Left colon (tissue), 2 donors: Measurements from ENCODE around the gene CEP112. TPM values are rescaled to one million over a fixed set of nuclear protein-coding genes. Genes with fewer than 3 reads are reported as not detected.

ENCODE experiments used
- ATAC-seq: fragments of 200-7000 bp; cut with Tn5 transposase; one replicate; pipeline ENCODE4 v1.9.1; 2020; ENCODE audit warnings: mild to moderate bottlenecking, moderate library complexity
- DNase-seq, 2 donors: peaks; one replicate each; pipeline ENCODE4 v3.0.0-alpha.2; 2020
- intact Hi-C, 2 donors: fragments of 100-400 bp; cut with DNase I in 1 of 2; cut with micrococcal nuclease in 1 of 2; formaldehyde crosslinking; loops; one replicate each; pipeline versions ENCODE4 v1.11.2 to v1.14.0; 2022; cut with DNase I, micrococcal nuclease
- total RNA-seq, 2 donors: library from RNA; stranded (reverse); fragmentation: NEBNext Ultra II Directional; extraction: Animal tissue kit (Norgen Biotek cat#: 25700); gene quantifications; one replicate each; pipeline ENCODE4 v1.2.1, GENCODE V29; 2021
- donor health status: DM: no; HTN: no; CAD: no.
- donor health status: DM: yes; HTN: yes; CAD: no.

Gene CEP112
- total RNA-seq, 2 donors from 2014 or later: 4.5 to 8.1 TPM

GRCh38 chr17:65917560-65917959, 274.4 kb downstream of the CEP112 start:
- DNase-seq: no peak
- no peak for ATAC-seq
- intact Hi-C loops: no loop called here

- ATAC-seq (no peak), DNase-seq (no peak)
- intact Hi-C loops: no loop called here
Measured at GRCh38 chr17:65916425-65916824, 275.5 kb downstream of the CEP112 start.

GRCh38 chr17:65914784-65915342, 277.1 kb downstream of the CEP112 start:
- DNase-seq (no peak), ATAC-seq (no peak)
- intact Hi-C loops: no loop called here

DNA sequence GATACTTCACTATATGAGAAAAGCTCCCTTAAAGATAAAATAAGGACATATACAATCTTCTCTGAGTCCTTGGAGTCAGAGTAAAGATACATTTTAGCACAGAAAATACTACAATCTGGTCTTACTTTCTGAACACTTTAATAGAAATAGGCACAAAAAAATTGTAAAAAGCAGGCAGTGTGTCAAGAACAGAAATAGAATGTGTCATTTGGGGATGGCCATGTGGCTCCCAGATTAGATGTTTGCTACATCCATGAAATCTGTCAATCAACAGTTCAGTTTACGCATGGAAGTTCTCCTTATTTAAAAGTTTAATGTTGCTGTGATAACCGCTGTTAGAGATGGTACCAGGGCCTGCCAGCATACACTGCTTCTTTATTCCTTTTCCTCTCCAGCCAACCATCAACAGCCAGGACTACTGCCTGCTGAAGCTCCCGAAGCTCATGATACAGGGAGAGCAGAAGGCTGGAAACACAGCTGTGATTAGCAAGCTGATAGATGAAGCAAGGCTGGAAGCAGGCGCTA, 278.5 kb downstream of the CEP112 start:
- ATAC-seq: no peak

DNA sequence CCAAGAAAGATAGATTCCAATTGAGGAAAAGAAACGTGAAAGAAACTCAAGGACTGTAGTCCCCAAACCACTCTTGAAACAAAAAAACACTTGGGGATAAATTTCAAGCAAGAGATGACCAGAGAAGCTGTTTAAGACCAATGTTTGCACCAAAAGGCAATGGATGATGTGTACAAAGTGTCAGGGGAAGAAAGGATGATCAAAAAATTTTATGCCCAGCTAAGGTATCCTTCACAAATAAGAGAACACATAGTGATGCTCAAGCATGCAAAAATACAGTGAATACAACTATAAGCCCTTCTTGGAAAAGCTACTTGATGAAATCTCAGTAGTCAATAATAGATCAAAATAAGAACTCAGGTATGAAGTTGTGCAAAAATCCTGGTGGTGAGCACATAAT, 281.1 kb downstream of the CEP112 start:
- intact Hi-C loops: no loop called here
- no peak for DNase-seq
- no peak for ATAC-seq

More for the DNA sequence above, 278.5 kb downstream of the CEP112 start:
- intact Hi-C loops: no loop called here
- DNase-seq: no peak

GRCh38 chr17:65902831-65903522, 289.0 kb downstream of the CEP112 start:
- intact Hi-C loops: no loop called here
- ATAC-seq: no peak
- DNase-seq: no peak

DNA sequence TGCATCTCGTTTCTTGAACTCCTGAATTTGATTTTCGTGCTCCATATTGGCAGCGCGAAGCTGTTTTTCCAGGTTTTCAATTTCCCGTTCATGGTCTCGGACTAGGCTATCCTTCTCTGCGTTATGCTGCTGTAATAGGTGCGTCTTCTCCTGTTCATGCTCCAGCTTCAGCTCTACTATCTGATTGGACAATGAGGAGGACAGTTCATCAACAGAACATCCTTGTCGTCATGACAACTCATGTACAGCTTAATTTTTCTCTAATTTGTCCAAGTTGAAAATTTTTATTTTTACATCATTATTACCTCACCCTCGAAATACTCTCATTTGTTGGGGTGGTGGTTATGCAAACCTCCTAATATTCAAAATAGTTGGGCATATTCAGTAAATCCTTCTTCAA, 289.8 kb downstream of the CEP112 start:
- ATAC-seq (no peak), DNase-seq (no peak)
- intact Hi-C loops: no loop called here

- intact Hi-C loops: no loop called here
- ATAC-seq (no peak), DNase-seq (no peak)
Measured at GRCh38 chr17:65901394-65901793, 290.5 kb downstream of the CEP112 start.

DNA sequence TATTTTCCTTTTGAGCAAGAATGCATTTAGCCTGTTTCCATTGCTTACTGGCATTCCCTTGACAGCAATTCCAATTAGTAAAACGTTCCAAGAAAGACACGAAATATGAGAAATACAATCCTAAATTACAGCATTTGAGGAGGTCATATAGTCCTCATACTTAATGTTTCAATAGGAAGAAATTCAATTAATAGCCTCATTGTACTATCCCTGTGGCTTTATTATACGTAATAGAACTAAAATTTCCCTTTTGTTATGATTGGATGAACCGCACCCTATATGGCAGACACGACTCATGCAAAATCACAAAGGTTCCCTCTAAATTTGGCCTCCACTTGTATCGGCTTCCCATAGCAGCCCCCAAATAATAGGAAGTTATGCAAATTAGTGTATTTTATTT, 291.7 kb downstream of the CEP112 start:
- intact Hi-C loops: no loop called here
- no peak for DNase-seq
- ATAC-seq: no peak

- ATAC-seq (no peak), DNase-seq (no peak)
- intact Hi-C loops: no loop called here
Measured at GRCh38 chr17:65898651-65899050, 293.3 kb downstream of the CEP112 start.

GRCh38 chr17:65896889-65897288, 295.0 kb downstream of the CEP112 start:
- no peak for DNase-seq

DNA sequence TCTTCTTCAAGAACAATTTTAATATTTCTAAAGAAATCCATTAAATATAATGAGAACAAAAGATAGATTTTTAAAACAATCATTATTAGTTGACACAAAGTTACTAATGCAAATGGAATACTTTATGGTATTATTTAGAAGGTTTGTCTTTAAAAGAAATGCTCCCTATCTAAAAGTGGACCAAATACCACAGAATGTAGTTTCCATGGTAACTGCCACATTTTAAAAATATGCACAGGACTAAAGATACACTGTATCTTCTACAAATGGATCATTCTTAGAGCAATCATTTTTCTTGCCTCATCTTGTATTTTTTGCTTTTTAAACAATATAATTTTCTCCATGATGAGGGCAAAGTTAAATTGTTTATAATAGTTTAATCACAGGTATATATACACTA, 296.0 kb downstream of the CEP112 start:
- ATAC-seq (no peak), DNase-seq (no peak)
- intact Hi-C loops: no loop called here

More at GRCh38 chr17:65896889-65897288, 295.0 kb downstream of the CEP112 start:
- no peak for ATAC-seq
- intact Hi-C loops: no loop called here

- DNase-seq (no peak), ATAC-seq (no peak)
- intact Hi-C loops: no loop called here
Measured at GRCh38 chr17:65893692-65894279, 298.1 kb downstream of the CEP112 start.

- intact Hi-C loops: no loop called here
- no peak for DNase-seq
- ATAC-seq: no peak
Measured at GRCh38 chr17:65892912-65893377, 299.0 kb downstream of the CEP112 start.

GRCh38 chr17:65891231-65891735, 300.6 kb downstream of the CEP112 start:
- ATAC-seq (no peak), DNase-seq (no peak)
- intact Hi-C loops: no loop called here

DNA sequence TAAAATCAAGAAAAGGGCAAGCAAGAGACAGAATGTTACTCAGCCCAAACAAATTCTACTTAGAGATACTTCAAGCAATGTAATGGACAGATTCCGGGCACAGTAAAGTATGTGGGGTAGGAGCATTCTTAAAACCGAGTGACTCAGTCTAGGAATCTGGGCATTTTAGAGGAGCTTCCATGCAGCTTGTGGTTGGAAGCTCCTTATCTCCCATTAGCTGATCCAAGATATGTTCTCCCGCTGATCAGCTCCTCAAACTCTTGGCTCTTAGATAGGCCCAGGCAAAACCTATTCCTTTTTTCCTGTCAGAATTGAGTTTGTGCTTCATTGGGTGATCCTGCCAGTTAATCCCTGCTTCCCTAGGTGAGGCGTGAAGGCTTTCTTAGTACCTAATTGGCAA, 303.3 kb downstream of the CEP112 start:
- ATAC-seq: no peak
- DNase-seq: no peak
- intact Hi-C loops: no loop called here

DNA sequence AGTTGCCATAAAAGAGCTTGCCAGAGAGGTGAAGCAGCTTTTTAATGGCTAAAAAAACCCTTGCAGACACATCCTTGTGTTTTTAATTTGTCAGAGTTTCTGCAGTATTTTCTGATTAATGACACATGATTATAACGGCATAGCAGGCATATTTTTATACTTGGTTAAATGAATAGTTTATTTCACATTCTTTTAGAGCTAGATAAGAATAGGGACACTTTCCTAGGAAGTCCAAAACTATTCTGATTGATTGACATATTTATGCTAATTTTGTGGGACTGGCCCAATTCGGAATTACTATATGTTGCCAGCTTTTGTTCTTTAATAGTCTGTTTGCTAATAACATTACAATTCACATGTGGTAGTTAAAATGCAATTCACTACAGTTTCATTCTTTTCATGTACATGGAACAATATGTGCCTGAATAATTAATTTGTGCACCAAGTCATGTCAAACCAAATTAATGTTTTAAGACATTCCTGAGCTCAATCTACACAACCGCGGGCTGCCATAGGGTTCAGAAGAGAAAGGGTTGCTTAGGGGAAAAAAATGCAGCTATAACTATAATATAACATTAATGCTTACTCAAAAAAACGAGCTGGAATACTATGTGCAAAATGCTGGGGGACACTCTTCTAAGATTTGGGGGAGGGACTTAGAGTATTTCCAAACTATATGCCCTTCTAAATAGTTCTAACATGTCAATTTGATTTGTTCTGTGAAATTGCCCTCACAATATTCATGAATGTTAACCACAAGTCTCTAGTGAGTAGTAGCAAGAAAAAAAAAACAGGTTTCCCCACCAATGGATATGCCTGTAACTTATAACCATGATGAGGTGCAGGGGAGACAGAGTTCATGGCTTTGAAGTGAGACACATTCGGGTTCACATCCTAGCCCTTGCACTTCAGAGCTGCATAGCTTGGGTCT, 305.4 kb downstream of the CEP112 start:
- intact Hi-C loops: no loop called here
- ATAC-seq: no peak
- DNase-seq: no peak

GRCh38 chr17:65885541-65886312, 306.2 kb downstream of the CEP112 start:
- ATAC-seq (no peak), DNase-seq (no peak)
- intact Hi-C loops: no loop called here
